GM18499 (cell line): Measurements from ENCODE around the gene TRAPPC1.

Experiments
- ATAC-seq: cut with Tn5 transposase; IDR thresholded peaks from one replicate; pipeline ENCODE4 v1.9.1; 2021; ENCODE audit warnings: moderate number of reproducible peaks; ENCODE audit not compliant: insufficient read depth, unreplicated experiment

The TRAPPC1 gene

GRCh38 chr17:7943291-7943690, 11.5 kb upstream of the TRAPPC1 start:
- no peak for ATAC-seq

GRCh38 chr17:7940743-7941142, 9.0 kb upstream of the TRAPPC1 start:
- no peak for ATAC-seq

- no peak for ATAC-seq
Observed at GRCh38 chr17:7940034-7940433, 8.3 kb upstream of the TRAPPC1 start.

GRCh38 chr17:7935859-7936258, 4.1 kb upstream of the TRAPPC1 start:
- no peak for ATAC-seq

- no peak for ATAC-seq
Observed at GRCh38 chr17:7932949-7933348, 1.2 kb upstream of the TRAPPC1 start.

- ATAC-seq: no peak
Observed at GRCh38 chr17:7932483-7932891, 741 bp upstream of the TRAPPC1 start.

- no peak for ATAC-seq
Observed at GRCh38 chr17:7930841-7931631, 710 bp downstream of the TRAPPC1 start.

- ATAC-seq: no peak
Observed at GRCh38 chr17:7929158-7930023, 2.4 kb downstream of the TRAPPC1 start, which contains the start of gene KCNAB3. Gene KCNAB3, minus strand, starts transcription at chr17:7929856. Its CDS starts 421 bp downstream, at chr17:7929435.

GRCh38 chr17:7927596-7927995, 4.2 kb downstream of the TRAPPC1 start:
- no peak for ATAC-seq

- no peak for ATAC-seq
Observed at GRCh38 chr17:7922845-7923628, 8.7 kb downstream of the TRAPPC1 start.

GRCh38 chr17:7922269-7922844, 9.4 kb downstream of the TRAPPC1 start:
- no peak for ATAC-seq

- ATAC-seq: no peak
Observed at GRCh38 chr17:7916808-7917207, 14.9 kb downstream of the TRAPPC1 start.

- no peak for ATAC-seq
Observed at GRCh38 chr17:7916385-7916682, 15.4 kb downstream of the TRAPPC1 start.

- ATAC-seq: peak; percentile 40
Observed at GRCh38 chr17:7915611-7916384, 15.9 kb downstream of the TRAPPC1 start, which contains the start of gene RNF227. Gene RNF227, minus strand, starts transcription at chr17:7916289. Its CDS starts 94 bp downstream, at chr17:7916195.

GRCh38 chr17:7915179-7915610, 16.6 kb downstream of the TRAPPC1 start:
- no peak for ATAC-seq

- no peak for ATAC-seq
Observed at GRCh38 chr17:7912927-7913524, 18.7 kb downstream of the TRAPPC1 start.

- ATAC-seq: no peak
Observed at GRCh38 chr17:7911116-7911515, 20.6 kb downstream of the TRAPPC1 start.

- ATAC-seq: no peak
Observed at GRCh38 chr17:7910711-7911110, 21.0 kb downstream of the TRAPPC1 start.

- ATAC-seq: no peak
Observed at GRCh38 chr17:7910281-7910680, 21.5 kb downstream of the TRAPPC1 start.
